OCI-LY1 (cell line): ENCODE measurements around the gene EDC4.

ENCODE experiments used
- EZH2 ChIP-seq: fragments of 200-600 bp; sonication (generic), shearing (Covaris generic); IDR thresholded peaks from 2 replicates; pipeline ENCODE4 v1.8.0; 2017; ENCODE audit warnings: borderline replicate concordance, mixed run types, mild to moderate bottlenecking, antibody characterized with exemption, low read length, moderate library complexity, mixed read lengths
- TF ChIP-seq, protein P1 (sequence below): fragments of 200-600 bp; sonication (generic), shearing (Covaris generic); IDR thresholded peaks from 2 replicates; pipeline ENCODE4 v1.5.1; 2017; ENCODE audit warnings: mild to moderate bottlenecking, antibody characterized with exemption, low read length, moderate library complexity, mixed read lengths

DNA sequence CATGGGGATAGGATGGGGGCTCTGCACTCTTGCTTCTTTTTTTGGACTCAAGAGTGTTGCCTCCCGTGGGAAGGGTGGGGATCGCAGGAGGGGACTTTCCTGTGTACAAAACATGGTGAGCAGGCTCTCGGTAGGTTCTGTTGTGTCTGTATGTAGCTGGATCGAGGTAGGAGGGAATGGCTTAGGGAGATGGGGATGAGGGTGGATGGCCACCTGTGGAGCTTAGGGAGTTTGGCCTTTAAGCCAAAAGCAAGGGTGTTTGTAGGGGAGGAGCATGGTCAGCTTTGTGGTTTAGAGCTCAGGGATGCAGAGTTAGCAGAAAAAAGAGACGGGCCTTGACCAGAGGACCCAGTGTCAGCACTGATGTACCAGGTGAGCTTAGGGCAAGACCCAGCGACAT is 11.0 kb upstream of the EDC4 start:
- TF ChIP-seq, protein P1, sequence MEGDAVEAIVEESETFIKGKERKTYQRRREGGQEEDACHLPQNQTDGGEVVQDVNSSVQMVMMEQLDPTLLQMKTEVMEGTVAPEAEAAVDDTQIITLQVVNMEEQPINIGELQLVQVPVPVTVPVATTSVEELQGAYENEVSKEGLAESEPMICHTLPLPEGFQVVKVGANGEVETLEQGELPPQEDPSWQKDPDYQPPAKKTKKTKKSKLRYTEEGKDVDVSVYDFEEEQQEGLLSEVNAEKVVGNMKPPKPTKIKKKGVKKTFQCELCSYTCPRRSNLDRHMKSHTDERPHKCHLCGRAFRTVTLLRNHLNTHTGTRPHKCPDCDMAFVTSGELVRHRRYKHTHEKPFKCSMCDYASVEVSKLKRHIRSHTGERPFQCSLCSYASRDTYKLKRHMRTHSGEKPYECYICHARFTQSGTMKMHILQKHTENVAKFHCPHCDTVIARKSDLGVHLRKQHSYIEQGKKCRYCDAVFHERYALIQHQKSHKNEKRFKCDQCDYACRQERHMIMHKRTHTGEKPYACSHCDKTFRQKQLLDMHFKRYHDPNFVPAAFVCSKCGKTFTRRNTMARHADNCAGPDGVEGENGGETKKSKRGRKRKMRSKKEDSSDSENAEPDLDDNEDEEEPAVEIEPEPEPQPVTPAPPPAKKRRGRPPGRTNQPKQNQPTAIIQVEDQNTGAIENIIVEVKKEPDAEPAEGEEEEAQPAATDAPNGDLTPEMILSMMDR: no peak
- TF ChIP-seq EZH2: no peak
